GM18951 (cell line): ENCODE measurements around the gene ZNF326.

Source experiments
- POLR2A ChIP-seq: IDR thresholded peaks from 4 replicates; pipeline ENCODE4 v1.6.1; 2011; ENCODE audit warnings: mild to moderate bottlenecking; ENCODE audit not compliant: insufficient read length, insufficient read depth; ENCODE audit errors: extremely low read depth
- in situ Hi-C: fragments of 300-500 bp; cut with MboI; formaldehyde crosslinking; loops from one replicate; pipeline ENCODE4 v1.12.0; 2022; ENCODE audit warnings: low sequenced_read_pairs, mixed read lengths, inconsistent platforms; ENCODE audit not compliant: unreplicated experiment

Gene ZNF326

GRCh38 chr1:89955311-89956205, 39.4 kb upstream of the ZNF326 start:
- TF ChIP-seq POLR2A, result no peak
- in situ Hi-C loops, result no loop called here

GRCh38 chr1:89957107-89957506, 37.8 kb upstream of the ZNF326 start:
- no peak for TF ChIP-seq POLR2A
- in situ Hi-C loops, result no loop called here

GRCh38 chr1:89958851-89959654, 35.9 kb upstream of the ZNF326 start:
- in situ Hi-C loops, result no loop called here
- TF ChIP-seq POLR2A, result no peak

GRCh38 chr1:89959719-89960118, 35.2 kb upstream of the ZNF326 start:
- in situ Hi-C loops, result no loop called here
- no peak for TF ChIP-seq POLR2A

GRCh38 chr1:89962024-89962741, 32.7 kb upstream of the ZNF326 start:
- no peak for TF ChIP-seq POLR2A
- in situ Hi-C loops, result no loop called here

- TF ChIP-seq POLR2A, result no peak
- in situ Hi-C loops, result no loop called here
Measured at GRCh38 chr1:89962742-89963075, 32.2 kb upstream of the ZNF326 start.

- in situ Hi-C loops, result no loop called here
- TF ChIP-seq POLR2A, result no peak
Measured at GRCh38 chr1:89965193-89965768, 29.6 kb upstream of the ZNF326 start.

- TF ChIP-seq POLR2A, result no peak
- in situ Hi-C loops, result no loop called here
Measured at GRCh38 chr1:89966656-89967055, 28.3 kb upstream of the ZNF326 start.

GRCh38 chr1:89971600-89971999, 23.3 kb upstream of the ZNF326 start:
- in situ Hi-C loops, result no loop called here
- TF ChIP-seq POLR2A, result no peak

GRCh38 chr1:89972024-89972423, 22.9 kb upstream of the ZNF326 start:
- no peak for TF ChIP-seq POLR2A
- in situ Hi-C loops, result no loop called here

GRCh38 chr1:89973471-89974127, 21.3 kb upstream of the ZNF326 start:
- in situ Hi-C loops, result no loop called here
- TF ChIP-seq POLR2A, result no peak

- in situ Hi-C loops, result no loop called here
- no peak for TF ChIP-seq POLR2A
Measured at GRCh38 chr1:89974256-89974655, 20.7 kb upstream of the ZNF326 start.
